ENCODE measurements around the gene RND1. TPM values are rescaled to one million over a fixed set of nuclear protein-coding genes. Genes with fewer than 3 reads are reported as not detected.

Gene RND1
- total RNA-seq, 1 donor from 2014 or later = 2.4 TPM

DNA sequence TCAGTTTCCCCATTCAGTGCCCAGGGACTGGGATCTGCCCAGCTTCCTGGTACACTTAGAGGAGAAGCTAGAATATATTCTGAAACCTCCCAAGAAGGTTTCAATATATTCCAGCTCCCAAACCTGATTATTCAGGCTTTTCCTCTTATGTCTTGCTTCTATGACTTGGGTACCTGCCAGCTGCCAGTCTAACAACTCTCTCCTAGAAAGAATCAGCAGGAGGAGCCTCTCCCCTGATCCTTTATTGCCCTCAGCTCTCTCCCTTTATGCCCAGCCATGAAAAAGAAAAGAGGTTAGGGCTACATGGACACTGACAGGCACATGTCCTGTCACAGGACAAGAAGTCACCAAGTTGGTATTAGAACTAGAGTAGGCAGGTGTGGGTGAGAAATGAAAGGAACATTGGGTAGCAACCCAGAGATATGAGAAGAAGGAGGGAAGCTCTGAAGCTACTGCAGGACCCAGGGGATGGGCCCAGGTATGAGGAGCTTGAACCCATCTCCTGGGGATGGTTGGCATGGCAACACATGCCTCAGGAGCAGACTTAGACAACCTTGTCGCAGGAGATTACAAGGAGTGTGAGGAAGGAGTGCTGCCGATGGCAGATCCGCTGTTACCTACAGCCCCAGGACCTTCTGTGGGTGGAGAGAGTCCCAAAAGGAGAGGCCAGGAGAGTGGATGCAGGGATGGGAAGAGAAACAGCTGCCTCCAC is 49.4 kb downstream of the RND1 start:
- H2AFZ ChIP-seq (ENCODE audit: low read depth, low read length) = no peak overlapping the region
- Mint-ChIP-seq H3K27ac (ENCODE audit: unreplicated experiment) (no peak overlapping the region), H3K4me3 (ENCODE audit: unreplicated experiment) (peak overlapping the region; percentile 95), H3K27me3 (ENCODE audit: low read depth, unreplicated experiment) (peaks cover 5% of the 10 kb centered on the region), H3K4me1 (ENCODE audit: low read depth, unreplicated experiment) (peaks cover 19% of the 10 kb centered on the region), H3K9me3 (ENCODE audit: unreplicated experiment) (no peaks in the 10 kb centered on the region), H3K36me3 (ENCODE audit: low read depth, unreplicated experiment) (peaks cover 6% of the 10 kb centered on the region)
- H3K4me2 ChIP-seq (ENCODE audit: low read length) = peak overlapping the region; percentile 100
- H3K9me3 ChIP-seq (ENCODE audit: insufficient read depth, low read depth, low read length) = no peaks in the 10 kb centered on the region
- peaks cover 23% of the 10 kb centered on the region for H4K20me1 ChIP-seq (ENCODE audit: insufficient read depth, low read length)
- peaks cover 34% of the 10 kb centered on the region for H3K4me1 ChIP-seq (ENCODE audit: insufficient read depth, low read length)
- no peak for DNase-seq (ENCODE audit: low read depth)
- TF ChIP-seq EZH2 (IDR thresholded peaks at IDR 0.05; ENCODE audit: insufficient read depth, low read length) = no peak
- TF ChIP-seq, protein P1, sequence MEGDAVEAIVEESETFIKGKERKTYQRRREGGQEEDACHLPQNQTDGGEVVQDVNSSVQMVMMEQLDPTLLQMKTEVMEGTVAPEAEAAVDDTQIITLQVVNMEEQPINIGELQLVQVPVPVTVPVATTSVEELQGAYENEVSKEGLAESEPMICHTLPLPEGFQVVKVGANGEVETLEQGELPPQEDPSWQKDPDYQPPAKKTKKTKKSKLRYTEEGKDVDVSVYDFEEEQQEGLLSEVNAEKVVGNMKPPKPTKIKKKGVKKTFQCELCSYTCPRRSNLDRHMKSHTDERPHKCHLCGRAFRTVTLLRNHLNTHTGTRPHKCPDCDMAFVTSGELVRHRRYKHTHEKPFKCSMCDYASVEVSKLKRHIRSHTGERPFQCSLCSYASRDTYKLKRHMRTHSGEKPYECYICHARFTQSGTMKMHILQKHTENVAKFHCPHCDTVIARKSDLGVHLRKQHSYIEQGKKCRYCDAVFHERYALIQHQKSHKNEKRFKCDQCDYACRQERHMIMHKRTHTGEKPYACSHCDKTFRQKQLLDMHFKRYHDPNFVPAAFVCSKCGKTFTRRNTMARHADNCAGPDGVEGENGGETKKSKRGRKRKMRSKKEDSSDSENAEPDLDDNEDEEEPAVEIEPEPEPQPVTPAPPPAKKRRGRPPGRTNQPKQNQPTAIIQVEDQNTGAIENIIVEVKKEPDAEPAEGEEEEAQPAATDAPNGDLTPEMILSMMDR (IDR thresholded peaks at IDR 0.05; ENCODE audit: insufficient read depth, low read depth, low read length) = no peak
- H3K4me3 ChIP-seq (ENCODE audit: insufficient read depth, low read depth, low read length) = peak overlapping the region; percentile 83
- peak overlapping the region; percentile 91 for H3K9ac ChIP-seq (ENCODE audit: low read length)
- H3K79me2 ChIP-seq (ENCODE audit: insufficient read depth, low read length) = peaks cover 26% of the 10 kb centered on the region
- H3K27me3 ChIP-seq (ENCODE audit: insufficient read depth, low read length) = no peaks in the 10 kb centered on the region
- FAIRE-seq = no peak
- no peaks in the 10 kb centered on the region for H3K36me3 ChIP-seq (ENCODE audit: insufficient read depth, low read length)
- no peak overlapping the region for H3K27ac ChIP-seq (ENCODE audit: low read depth, low read length)

DNA sequence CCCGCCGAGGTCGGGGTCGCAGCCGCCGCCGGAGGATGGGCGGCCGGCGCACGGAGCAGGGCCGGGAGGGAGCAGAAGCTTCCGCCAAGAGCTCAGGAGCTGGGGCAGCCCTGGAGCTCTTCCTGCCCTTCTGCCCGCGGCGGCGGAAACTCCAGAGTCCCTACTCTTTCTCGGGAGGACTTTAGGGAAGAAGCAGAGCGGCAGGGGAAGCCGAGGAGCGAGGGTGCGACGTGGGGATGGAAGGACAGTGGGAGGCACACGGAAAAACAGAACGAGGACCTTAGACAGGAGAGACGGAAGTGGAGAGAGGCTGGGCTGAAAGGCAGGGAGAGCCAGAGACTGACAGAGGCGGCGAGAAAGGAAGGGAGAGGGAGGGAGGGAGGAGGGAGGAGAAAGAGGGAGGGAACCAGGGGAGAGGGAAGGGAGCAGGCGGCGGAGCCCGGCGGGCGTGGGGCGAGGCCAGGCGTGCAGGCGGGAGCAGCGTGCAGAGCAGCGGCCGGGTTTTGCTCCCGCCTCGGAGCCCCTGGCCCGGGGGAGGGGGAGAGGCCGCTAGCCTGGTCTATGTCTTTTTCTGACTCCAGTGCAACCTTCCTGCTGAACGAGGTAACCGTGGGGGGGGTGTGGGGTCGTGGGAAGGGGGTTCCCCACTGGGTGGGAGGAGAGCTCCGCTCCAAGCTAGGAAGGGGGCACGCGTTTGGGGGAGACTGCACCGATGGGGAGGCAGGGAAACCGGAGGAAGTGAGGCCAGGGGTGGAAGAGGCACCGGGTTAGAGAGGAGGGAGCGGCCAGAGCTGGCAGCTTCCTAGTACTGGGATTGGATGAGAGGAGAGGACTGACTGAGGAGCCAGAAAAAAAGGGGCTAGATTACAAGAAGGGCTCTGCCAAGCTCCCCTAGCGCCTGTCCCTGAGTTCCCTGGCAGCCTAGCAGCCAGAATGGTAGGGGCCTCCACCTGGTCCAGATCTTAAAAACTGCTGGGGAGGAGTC is 50.3 kb downstream of the RND1 start:
- Mint-ChIP-seq H3K27ac (ENCODE audit: unreplicated experiment) (peak overlapping the region; percentile 89), H3K4me1 (ENCODE audit: low read depth, unreplicated experiment) (peaks cover 28% of the 10 kb centered on the region), H3K9me3 (ENCODE audit: unreplicated experiment) (no peaks in the 10 kb centered on the region), H3K27me3 (ENCODE audit: low read depth, unreplicated experiment) (peaks cover 5% of the 10 kb centered on the region), H3K4me3 (ENCODE audit: unreplicated experiment) (peak overlapping the region; percentile 95), H3K36me3 (ENCODE audit: low read depth, unreplicated experiment) (peaks cover 5% of the 10 kb centered on the region)
- Histone ChIP-seq H3K4me1 (ENCODE audit: insufficient read depth, low read length) (peaks cover 42% of the 10 kb centered on the region), H3K9ac (ENCODE audit: low read length) (peak overlapping the region; percentile 91), H3K36me3 (ENCODE audit: insufficient read depth, low read length) (no peaks in the 10 kb centered on the region), H3K4me3 (ENCODE audit: insufficient read depth, low read depth, low read length) (peak overlapping the region; percentile 83), H3K27me3 (ENCODE audit: insufficient read depth, low read length) (no peaks in the 10 kb centered on the region), H3K27ac (ENCODE audit: low read depth, low read length) (peak overlapping the region; percentile 48), H4K20me1 (ENCODE audit: insufficient read depth, low read length) (peaks cover 21% of the 10 kb centered on the region), H2AFZ (ENCODE audit: low read depth, low read length) (peak overlapping the region; percentile 96), H3K79me2 (ENCODE audit: insufficient read depth, low read length) (peaks cover 26% of the 10 kb centered on the region), H3K9me3 (ENCODE audit: insufficient read depth, low read depth, low read length) (no peaks in the 10 kb centered on the region), H3K4me2 (ENCODE audit: low read length) (peak overlapping the region; percentile 100)
- TF ChIP-seq, protein P1 (IDR thresholded peaks at IDR 0.05; ENCODE audit: insufficient read depth, low read depth, low read length) = no peak
- no peak for TF ChIP-seq EZH2 (IDR thresholded peaks at IDR 0.05; ENCODE audit: insufficient read depth, low read length)
- peak; percentile 74 for DNase-seq (ENCODE audit: low read depth)
- FAIRE-seq = peak; percentile 9

Measured in astrocyte (in vitro differentiated cells and primary cell).